GM12878 (cell line): Measurements from ENCODE around the gene SHC4.

Experiments
- BCL3 ChIP-seq: IDR thresholded peaks from 2 replicates; pipeline ENCODE4 v1.6.1; 2011; ENCODE audit warnings: borderline replicate concordance, low read depth, mild to moderate bottlenecking, moderate library complexity, low read length; ENCODE audit not compliant: insufficient read depth, poor library complexity, severe bottlenecking
- BHLHE40 ChIP-seq, 2 experiments: fragments of 450-650 bp in 1 of 2; IDR thresholded peaks; 2 replicates each; pipeline ENCODE4 v1.6.1; 2011 to 2017; ENCODE audit warnings: low read depth in 2 of 2, borderline replicate concordance in 1 of 2, improper control_type of control experiment in 1 of 2, low read length in 1 of 2, mild to moderate bottlenecking in 1 of 2
- CBX3 ChIP-seq: fragments of 200-600 bp; sonication (generic); IDR thresholded peaks from 2 replicates; pipeline ENCODE4 v1.6.1; 2016; ENCODE audit warnings: low read depth, borderline replicate concordance
- CBX5 ChIP-seq: sonication (generic); IDR thresholded peaks from 2 replicates; pipeline ENCODE4 v1.6.1; 2016; ENCODE audit warnings: low read depth, moderate library complexity, mild to moderate bottlenecking, inconsistent platforms
- CEBPZ ChIP-seq: fragments of 150-350 bp; IDR thresholded peaks from 2 replicates; pipeline ENCODE4 v1.6.1; 2016; ENCODE audit warnings: low read depth, low read length
- CTCF ChIP-seq, 3 experiments: IDR thresholded peaks in 2 of 3; conservative IDR thresholded peaks in 1 of 3; 2 replicates each; pipeline ENCODE4 v1.5.1; 2011; ENCODE audit warnings: low read depth in 3 of 3, low read length in 3 of 3, mild to moderate bottlenecking in 3 of 3, control low read depth in 2 of 3, moderate library complexity in 2 of 3, inconsistent platforms in 1 of 3, mixed read lengths in 1 of 3; ENCODE audit not compliant: control insufficient read depth in 2 of 3, insufficient read depth in 1 of 3; ENCODE audit errors: extremely low read depth in 1 of 3
- MEF2A ChIP-seq: IDR thresholded peaks from 2 replicates; pipeline ENCODE4 v1.6.1; 2011; ENCODE audit warnings: low read depth, mild to moderate bottlenecking, low read length, moderate library complexity; ENCODE audit not compliant: insufficient read depth
- MTA3 ChIP-seq: IDR thresholded peaks from 2 replicates; pipeline ENCODE4 v1.6.1; 2012; ENCODE audit warnings: low read length, inconsistent platforms, borderline replicate concordance
- POLR2A ChIP-seq: IDR thresholded peaks from 2 replicates; pipeline ENCODE4 v1.6.1; 2011; ENCODE audit warnings: low read depth, mild to moderate bottlenecking, low read length
- POLR2AphosphoS5 ChIP-seq: IDR thresholded peaks from 2 replicates; pipeline ENCODE4 v1.6.1; 2011; ENCODE audit warnings: mild to moderate bottlenecking, low read length, inconsistent platforms
- SUZ12 ChIP-seq: fragments of 200-600 bp; sonication (generic); IDR thresholded peaks from one replicate; pipeline ENCODE4 v1.6.1; 2018; ENCODE audit warnings: antibody characterized with exemption, mild to moderate bottlenecking; ENCODE audit not compliant: unreplicated experiment
- TARDBP ChIP-seq: IDR thresholded peaks from 2 replicates; pipeline ENCODE4 v1.6.1; 2016; ENCODE audit warnings: borderline replicate concordance
- USF2 ChIP-seq: IDR thresholded peaks from 2 replicates; pipeline ENCODE4 v1.6.1; 2011; ENCODE audit warnings: low read depth, low read length, improper control_type of control experiment, borderline replicate concordance

- no peak for TF ChIP-seq CEBPZ
- no peak for TF ChIP-seq MEF2A
- TF ChIP-seq POLR2AphosphoS5 = no peak
- TF ChIP-seq MTA3 = no peak
- TF ChIP-seq SUZ12 = no peak
- TF ChIP-seq CTCF (IDR thresholded peaks at IDR 0.05 in 2 of 3, conservative IDR thresholded peaks at IDR 0.05 in 1 of 3; ENCODE audit: control insufficient read depth in 2 of 3, extremely low read depth in 1 of 3, insufficient read depth in 1 of 3, low read depth in 3 of 3, low read length in 3 of 3) = no peak
- TF ChIP-seq BHLHE40 (IDR thresholded peaks at IDR 0.05; ENCODE audit: borderline replicate concordance in 1 of 2, low read depth in 2 of 2, low read length in 1 of 2) = no peak
- no peak for TF ChIP-seq POLR2A
- TF ChIP-seq USF2 = no peak
- no peak for TF ChIP-seq TARDBP
- no peak for TF ChIP-seq CBX5
- TF ChIP-seq CBX3 = no peak
- TF ChIP-seq BCL3 = no peak
Measured at GRCh38 chr15:48992096-48992495, 28.4 kb upstream of the SHC4 start.
